BLaER1 (cell line): Measurements from ENCODE around the gene CA4.
"Not testable (repeated sequence)": the region's sequence is repeated elsewhere in the genome, so short reads cannot be mapped to it uniquely, and the experiment has no call there.

Experiments used
- H3K27ac ChIP-seq: shearing (Covaris generic); formaldehyde crosslinking; 2 replicates; pipeline ENCODE4 v1.8.1; 2022
- H3K27me3 ChIP-seq: shearing (Covaris generic); formaldehyde crosslinking; 2 replicates; pipeline ENCODE4 v1.8.1; 2022
- H3K36me3 ChIP-seq: shearing (Covaris generic); formaldehyde crosslinking; 2 replicates; pipeline ENCODE4 v1.8.1; 2022
- H3K4me1 ChIP-seq: shearing (Covaris generic); formaldehyde crosslinking; 2 replicates; pipeline ENCODE4 v1.8.1; 2022
- H3K4me2 ChIP-seq: shearing (Covaris generic); formaldehyde crosslinking; 2 replicates; pipeline ENCODE4 v1.8.1; 2022
- H3K4me3 ChIP-seq: shearing (Covaris generic); formaldehyde crosslinking; 2 replicates; pipeline ENCODE4 v1.8.1; 2022
- H3K9ac ChIP-seq: shearing (Covaris generic); formaldehyde crosslinking; 2 replicates; pipeline ENCODE4 v1.8.1; 2022
- H3K9me3 ChIP-seq: shearing (Covaris generic); formaldehyde crosslinking; 2 replicates; pipeline ENCODE4 v1.8.1; 2022
- H4K20me1 ChIP-seq: shearing (Covaris generic); formaldehyde crosslinking; 2 replicates; pipeline ENCODE4 v1.8.1; 2022
- Cebpa-rat ChIP-seq: shearing (Covaris generic); IDR thresholded peaks from 2 replicates; pipeline ENCODE4 v1.8.1; 2022

CA4 gene

GRCh38 chr17:60193482-60193881, 43.7 kb downstream of the CA4 start:
- Histone ChIP-seq H3K4me3 (no peak overlapping the region), H3K4me2 (no peak overlapping the region), H4K20me1 (no peaks in the 10 kb centered on the region), H3K9ac (no peak overlapping the region), H3K27me3 (no peaks in the 10 kb centered on the region), H3K9me3 (no peaks in the 10 kb centered on the region), H3K36me3 (peaks cover 83% of the 10 kb centered on the region), H3K4me1 (no peaks in the 10 kb centered on the region), H3K27ac (no peak overlapping the region)
- no peak for TF ChIP-seq Cebpa-rat

- H3K4me3 ChIP-seq, H4K20me1 ChIP-seq, H3K4me2 ChIP-seq, H3K27ac ChIP-seq, H3K9me3 ChIP-seq, H3K4me1 ChIP-seq, H3K27me3 ChIP-seq, H3K9ac ChIP-seq: not testable (repeated sequence)
- H3K36me3 ChIP-seq, result peaks cover 82% of the 10 kb centered on the region
Observed at GRCh38 chr17:60194141-60194540, 44.4 kb downstream of the CA4 start.

GRCh38 chr17:60198630-60199029, 48.9 kb downstream of the CA4 start:
- not testable (repeated sequence) for H3K4me3 ChIP-seq, H3K27me3 ChIP-seq, H3K4me1 ChIP-seq, H4K20me1 ChIP-seq, H3K27ac ChIP-seq, H3K9ac ChIP-seq, H3K9me3 ChIP-seq, H3K4me2 ChIP-seq
- peaks cover 46% of the 10 kb centered on the region for H3K36me3 ChIP-seq

GRCh38 chr17:60205782-60206181, 56.0 kb downstream of the CA4 start:
- H4K20me1 ChIP-seq, H3K27ac ChIP-seq, H3K4me2 ChIP-seq, H3K9me3 ChIP-seq, H3K4me1 ChIP-seq, H3K4me3 ChIP-seq, H3K36me3 ChIP-seq, H3K9ac ChIP-seq, H3K27me3 ChIP-seq: not testable (repeated sequence)

GRCh38 chr17:60208302-60208701, 58.5 kb downstream of the CA4 start:
- H3K4me3 ChIP-seq, H4K20me1 ChIP-seq, H3K27me3 ChIP-seq, H3K27ac ChIP-seq, H3K9ac ChIP-seq, H3K36me3 ChIP-seq, H3K4me1 ChIP-seq, H3K4me2 ChIP-seq, H3K9me3 ChIP-seq: not testable (repeated sequence)
